Effector memory CD8-positive, alpha-beta T cell (primary cell): Measurements from ENCODE around the gene HEXIM2.

Experiments used
- ATAC-seq: fragments of 150-1000 bp; cut with Tn5 transposase; replicated peaks from 2 replicates; pipeline ENCODE4 v1.10.0; 2021; ENCODE audit warnings: mild to moderate bottlenecking, moderate library complexity
- DNase-seq, 3 experiments: peaks; one replicate each; pipeline ENCODE4 v3.0.0; 2021
- H3K27ac Mint-ChIP-seq, 2 donors: one replicate each; pipeline ENCODE4 v1.8.0; 2022; ENCODE audit warnings: mild to moderate bottlenecking in 2 of 2, mixed read lengths in 2 of 2, moderate library complexity in 2 of 2
- H3K27me3 Mint-ChIP-seq, 2 donors: one replicate each; pipeline ENCODE4 v1.8.0; 2022; ENCODE audit warnings: mixed read lengths in 2 of 2
- H3K36me3 Mint-ChIP-seq: one replicate; pipeline ENCODE4 v1.8.0; 2022; ENCODE audit warnings: mild to moderate bottlenecking, moderate library complexity, mixed read lengths; ENCODE audit not compliant: insufficient read depth
- H3K4me1 Mint-ChIP-seq, 2 donors: one replicate each; pipeline ENCODE4 v1.8.0; 2022; ENCODE audit warnings: low read depth in 2 of 2, mixed read lengths in 2 of 2
- H3K4me3 Mint-ChIP-seq, 2 donors: one replicate each; pipeline ENCODE4 v1.8.0; 2022; ENCODE audit warnings: mild to moderate bottlenecking in 2 of 2, mixed read lengths in 2 of 2, moderate library complexity in 2 of 2
- H3K9me3 Mint-ChIP-seq, 2 donors: one replicate each; pipeline ENCODE4 v1.8.0; 2022; ENCODE audit warnings: mixed read lengths in 2 of 2
- total RNA-seq, 9 experiments: gene quantifications; one replicate each; lab custom pipeline; 2026; lab: John Stamatoyannopoulos, UW

Gene HEXIM2
- 2.6 to 5.7 (median 4.1) reads per million in 9 experiments for total RNA-seq

DNA sequence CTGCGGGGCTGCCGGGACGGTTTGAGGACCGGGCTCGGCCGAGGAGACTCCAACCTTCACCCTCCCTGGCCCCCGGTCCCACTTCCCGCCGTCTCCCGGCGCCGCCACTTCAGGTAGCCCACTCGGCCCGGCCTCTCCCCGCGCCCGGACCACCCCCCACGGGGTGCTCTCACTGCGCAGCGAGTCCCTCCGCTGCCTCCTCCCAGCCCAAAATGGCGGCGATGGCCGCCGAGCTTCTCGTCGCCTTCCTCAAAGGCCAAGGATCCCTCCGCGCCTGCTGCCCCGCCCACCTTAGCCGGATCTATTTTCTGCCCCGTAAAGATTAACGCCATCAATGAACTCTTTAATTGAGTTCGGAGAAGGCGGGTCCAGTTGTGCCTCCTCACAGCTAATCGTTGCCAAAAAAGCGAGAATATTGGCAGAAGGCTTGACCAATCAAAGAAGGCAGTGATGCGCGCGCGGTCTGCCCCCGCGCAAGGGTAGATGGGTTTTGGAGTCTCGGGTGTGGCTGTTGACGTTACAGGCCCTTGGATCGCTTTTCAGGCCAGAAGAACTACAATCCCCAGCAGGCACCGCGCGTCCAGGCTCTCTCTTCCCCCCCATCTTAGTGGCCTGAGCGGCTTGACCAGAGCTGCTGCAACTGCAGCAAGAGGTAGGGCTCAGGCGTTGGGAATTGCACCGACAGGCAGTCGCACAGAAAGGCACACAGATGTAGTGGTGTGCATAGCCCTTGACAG lies at the start of gene HEXIM2:
Gene HEXIM2, plus strand, starts transcription at position 588 of the 737 bp plus-strand sequence. CDS start 919 bp downstream, outside the sequence.
- peak; percentile 93 for ATAC-seq
- H3K4me3 Mint-ChIP-seq: peak within 1 kb of the TSS; percentile 97 to 98
- no peaks in the 10 kb centered on the region for H3K9me3 Mint-ChIP-seq
- H3K27ac Mint-ChIP-seq: peak within 1 kb of the TSS; percentile 98 to 99
- H3K4me1 Mint-ChIP-seq: peaks cover 31 to 42% of the 10 kb centered on the region in 2 donors
- H3K27me3 Mint-ChIP-seq: no peaks in the 10 kb centered on the region
- DNase-seq: peak; percentile 99 to 100 (median 99)
- H3K36me3 Mint-ChIP-seq: peaks cover 28% of the 10 kb centered on the region

DNA sequence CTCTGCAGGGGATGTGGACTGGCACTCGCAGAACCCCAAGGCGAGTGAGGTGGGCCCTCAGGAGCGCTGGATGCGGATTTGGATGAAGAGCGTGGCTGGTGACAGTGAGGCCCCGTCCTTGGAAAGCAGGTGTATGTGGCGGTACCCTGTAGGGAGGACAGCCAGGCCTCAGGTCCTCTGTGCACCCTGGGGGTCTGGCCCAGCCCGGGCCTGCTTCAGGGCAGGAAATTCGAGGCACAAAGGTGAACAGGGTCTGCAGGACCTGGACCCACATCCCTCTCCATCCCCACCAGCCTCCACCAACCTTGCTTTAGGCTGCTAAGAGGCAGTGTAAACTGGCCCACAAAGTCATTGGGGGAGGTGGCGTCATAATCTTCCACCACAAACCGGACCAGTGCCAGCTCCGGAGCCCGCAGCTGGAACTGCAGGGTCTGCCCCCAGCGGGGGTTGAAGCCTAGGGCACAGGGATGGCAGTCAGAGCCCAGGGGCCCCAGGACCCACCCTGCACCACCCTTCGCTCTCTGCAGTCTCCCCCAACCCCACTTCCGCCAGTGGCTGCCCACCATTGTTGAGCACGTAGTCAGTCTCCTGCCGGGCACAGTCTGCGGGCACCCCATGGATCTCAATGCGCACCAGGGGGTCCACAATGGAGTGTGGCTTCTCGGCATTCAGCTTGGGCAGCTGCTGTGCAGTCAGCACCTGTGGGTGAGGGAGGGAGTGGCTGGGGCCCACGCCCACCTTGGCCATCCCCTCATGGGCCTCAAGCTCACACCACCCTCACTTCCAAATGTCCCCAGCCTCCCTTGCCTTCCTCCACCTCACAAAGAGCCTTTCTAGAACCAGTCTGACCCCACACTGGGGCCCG lies 48.9 kb upstream of the HEXIM2 start:
- Mint-ChIP-seq H3K36me3 (peaks cover 8% of the 10 kb centered on the region), H3K27me3 (peaks cover 0 to 9% of the 10 kb centered on the region in 2 donors), H3K4me1 (no peaks in the 10 kb centered on the region), H3K27ac (peak overlapping the region in 1 of 2 donors; percentile 46), H3K9me3 (no peaks in the 10 kb centered on the region), H3K4me3 (no peak overlapping the region)
- DNase-seq: no peak
- no peak for ATAC-seq

GRCh38 chr17:45113424-45113754 lies 48.3 kb upstream of the HEXIM2 start:
- Mint-ChIP-seq H3K27ac (peak overlapping the region in 1 of 2 donors; percentile 46), H3K4me3 (no peak overlapping the region), H3K9me3 (no peaks in the 10 kb centered on the region), H3K36me3 (peaks cover 4% of the 10 kb centered on the region), H3K27me3 (peaks cover 0 to 9% of the 10 kb centered on the region in 2 donors), H3K4me1 (no peaks in the 10 kb centered on the region)
- ATAC-seq: no peak
- no peak for DNase-seq

GRCh38 chr17:45114117-45114932 lies 47.4 kb upstream of the HEXIM2 start:
- peaks cover 0 to 9% of the 10 kb centered on the region in 2 donors for H3K27me3 Mint-ChIP-seq
- no peak overlapping the region for H3K27ac Mint-ChIP-seq
- no peak overlapping the region for H3K4me3 Mint-ChIP-seq
- H3K36me3 Mint-ChIP-seq: peaks cover 3% of the 10 kb centered on the region
- no peak for ATAC-seq
- no peaks in the 10 kb centered on the region for H3K4me1 Mint-ChIP-seq
- no peak for DNase-seq
- no peaks in the 10 kb centered on the region for H3K9me3 Mint-ChIP-seq

DNA sequence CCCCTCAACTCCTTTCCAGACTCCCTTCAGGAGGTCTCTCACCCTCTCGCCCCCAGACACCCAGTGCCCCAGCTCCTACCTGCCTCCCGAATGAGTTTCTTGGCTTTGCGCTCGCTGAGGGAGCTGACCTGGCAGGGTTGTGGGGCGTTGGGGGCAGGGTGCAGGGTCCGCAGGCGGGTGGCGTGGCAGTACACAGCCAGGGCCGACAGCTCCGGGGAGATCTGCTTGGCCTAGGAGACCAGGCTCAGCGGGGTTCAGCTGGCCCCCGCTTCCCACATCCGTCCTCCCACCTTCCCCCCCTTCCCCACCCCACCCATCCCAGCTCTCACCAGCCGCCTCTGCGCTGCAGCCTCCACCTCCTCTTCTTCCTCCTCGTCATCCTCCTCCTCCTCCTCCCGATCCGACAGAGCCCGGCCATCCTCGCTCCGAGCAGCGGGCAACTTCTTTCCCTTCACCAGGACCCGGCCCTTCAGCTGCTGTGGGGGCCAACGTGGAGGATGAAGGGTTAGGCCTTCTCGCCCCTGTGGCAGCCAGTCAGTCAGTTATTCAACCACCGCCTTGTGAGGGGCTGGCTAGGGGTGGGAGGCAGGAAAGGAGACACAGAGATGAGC lies 46.6 kb upstream of the HEXIM2 start:
- ATAC-seq: no peak
- Mint-ChIP-seq H3K27ac (no peak overlapping the region), H3K4me3 (no peak overlapping the region), H3K4me1 (no peaks in the 10 kb centered on the region), H3K27me3 (peaks cover 0 to 9% of the 10 kb centered on the region in 2 donors), H3K9me3 (no peaks in the 10 kb centered on the region), H3K36me3 (peaks cover 3% of the 10 kb centered on the region)
- DNase-seq: no peak

DNA sequence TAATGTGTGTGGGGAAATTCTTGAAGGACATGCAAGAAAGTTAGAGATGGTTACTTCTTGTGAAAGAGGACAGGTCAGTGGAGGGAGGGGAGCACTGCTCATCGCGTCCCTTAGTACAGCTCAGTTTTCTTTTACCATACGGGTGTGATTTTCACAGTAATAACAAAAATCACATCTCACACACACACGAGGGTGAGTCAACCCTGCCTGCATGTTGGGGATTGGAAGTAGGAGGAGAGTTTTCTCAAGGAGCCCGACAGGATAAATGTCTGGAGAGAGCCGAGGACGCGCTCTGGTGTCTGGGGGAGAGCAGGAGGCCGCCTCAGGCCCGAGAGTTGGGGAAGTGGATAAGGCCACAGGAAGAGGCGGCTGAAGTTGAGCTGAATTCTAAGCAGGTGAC lies 45.8 kb upstream of the HEXIM2 start:
- H3K36me3 Mint-ChIP-seq: peaks cover 3% of the 10 kb centered on the region
- H3K27ac Mint-ChIP-seq: peak overlapping the region in 1 of 2 donors; percentile 39
- no peaks in the 10 kb centered on the region for H3K4me1 Mint-ChIP-seq
- peaks cover 0 to 9% of the 10 kb centered on the region in 2 donors for H3K27me3 Mint-ChIP-seq
- no peak overlapping the region for H3K4me3 Mint-ChIP-seq
- ATAC-seq (no peak), DNase-seq (no peak)
- no peaks in the 10 kb centered on the region for H3K9me3 Mint-ChIP-seq

DNA sequence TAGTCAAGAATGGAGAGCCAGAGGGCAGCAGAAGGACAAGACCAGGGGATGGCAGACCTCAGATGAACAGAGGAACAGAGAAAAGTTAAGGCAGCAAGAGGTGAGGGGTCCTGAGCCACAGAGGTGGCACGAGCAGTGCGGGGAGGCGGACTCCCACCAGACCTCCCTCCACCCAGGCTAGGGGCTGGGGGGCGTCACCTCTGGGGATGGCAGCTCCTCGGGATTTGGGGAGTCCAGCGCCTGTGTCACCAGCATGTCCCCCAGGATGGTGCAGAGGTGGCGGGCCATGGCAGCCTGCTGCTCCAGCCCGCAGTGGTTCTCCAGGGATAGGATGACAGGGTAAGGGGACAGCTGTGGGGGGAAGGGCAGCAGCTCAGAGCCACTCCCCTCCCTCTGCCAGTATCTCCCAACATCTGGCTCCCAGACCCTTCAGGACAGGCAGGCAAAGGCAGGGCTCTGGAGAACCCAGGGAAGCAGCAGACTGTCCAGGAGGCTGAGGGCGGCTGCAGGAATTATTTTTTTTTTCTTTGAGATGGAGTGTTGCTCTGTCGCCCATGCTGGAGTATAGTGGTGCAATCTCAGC lies 45.1 kb upstream of the HEXIM2 start:
- H3K9me3 Mint-ChIP-seq: no peaks in the 10 kb centered on the region
- DNase-seq (no peak), ATAC-seq (no peak)
- peak overlapping the region; percentile 39 to 57 for H3K27ac Mint-ChIP-seq
- no peaks in the 10 kb centered on the region for H3K4me1 Mint-ChIP-seq
- H3K36me3 Mint-ChIP-seq: peaks cover 3% of the 10 kb centered on the region
- H3K27me3 Mint-ChIP-seq: peaks cover 0 to 14% of the 10 kb centered on the region in 2 donors
- no peak overlapping the region for H3K4me3 Mint-ChIP-seq

DNA sequence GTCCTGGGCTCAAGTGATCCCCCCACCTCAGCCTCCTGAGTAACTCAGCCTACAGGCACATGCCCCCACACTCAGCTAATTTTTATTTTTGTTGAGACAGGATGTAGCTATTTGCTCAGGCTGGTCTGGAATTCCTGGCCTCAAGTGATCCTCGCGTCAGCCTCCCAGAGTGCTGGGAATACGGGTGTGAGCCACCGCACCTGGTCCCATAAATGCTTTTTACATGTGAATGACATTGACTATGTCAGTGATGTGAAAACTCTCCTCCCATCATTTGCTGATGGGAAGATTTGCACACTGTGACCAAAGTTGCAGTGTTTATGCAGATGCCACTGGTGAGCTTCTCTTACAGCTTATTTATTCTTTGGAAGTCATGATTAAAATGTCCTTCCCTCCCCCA lies 44.3 kb upstream of the HEXIM2 start:
- Mint-ChIP-seq H3K36me3 (peaks cover 3% of the 10 kb centered on the region), H3K27ac (no peak overlapping the region), H3K27me3 (peaks cover 0 to 18% of the 10 kb centered on the region in 2 donors), H3K9me3 (no peaks in the 10 kb centered on the region), H3K4me3 (no peak overlapping the region), H3K4me1 (no peaks in the 10 kb centered on the region)
- DNase-seq (no peak), ATAC-seq (no peak)

DNA sequence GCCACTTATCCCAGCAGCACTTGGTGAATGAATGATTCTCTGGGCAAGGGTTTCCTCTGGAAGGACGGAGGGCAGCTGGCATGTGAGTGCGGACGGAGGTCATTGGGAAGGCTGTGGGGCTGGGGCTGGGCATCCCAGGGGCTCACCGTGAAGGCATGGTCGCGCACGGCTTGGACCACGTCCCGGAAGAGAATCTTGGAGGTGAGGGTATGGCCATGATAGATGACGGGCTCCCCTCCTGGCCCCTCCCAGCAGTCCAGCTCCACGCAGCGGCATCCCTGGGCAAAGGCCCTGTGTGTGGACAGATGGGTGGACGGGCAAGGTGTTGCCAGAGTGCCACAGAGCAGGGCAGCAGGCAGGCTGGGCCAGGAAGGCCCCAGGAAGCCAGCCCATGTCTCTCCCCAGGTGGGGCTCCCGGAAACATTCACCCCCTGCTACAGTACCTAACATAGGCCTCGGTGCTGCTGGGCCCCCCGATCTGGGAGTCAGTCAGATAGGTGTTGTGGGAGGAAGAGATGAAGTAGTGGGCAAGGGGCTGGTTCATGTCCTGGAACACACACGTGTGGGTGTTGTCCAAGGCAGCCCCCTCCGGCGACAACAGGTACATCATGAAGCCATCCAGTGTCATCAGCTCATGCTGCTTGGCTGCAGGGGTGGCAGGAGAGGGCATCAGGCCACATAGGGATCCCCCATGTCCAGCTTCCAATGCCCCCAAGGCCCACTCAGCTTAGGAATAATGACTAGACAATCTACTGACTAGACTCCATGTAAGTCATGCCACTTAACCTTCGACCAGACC lies 43.6 kb upstream of the HEXIM2 start:
- no peak overlapping the region for H3K4me3 Mint-ChIP-seq
- DNase-seq (no peak), ATAC-seq (no peak)
- H3K27ac Mint-ChIP-seq: no peak overlapping the region
- H3K36me3 Mint-ChIP-seq: peaks cover 3% of the 10 kb centered on the region
- no peaks in the 10 kb centered on the region for H3K9me3 Mint-ChIP-seq
- peaks cover 0 to 18% of the 10 kb centered on the region in 2 donors for H3K27me3 Mint-ChIP-seq
- H3K4me1 Mint-ChIP-seq: no peaks in the 10 kb centered on the region

- no peak overlapping the region for H3K4me3 Mint-ChIP-seq
- H3K9me3 Mint-ChIP-seq: no peaks in the 10 kb centered on the region
- H3K27me3 Mint-ChIP-seq: peaks cover 0 to 18% of the 10 kb centered on the region in 2 donors
- ATAC-seq: no peak
- no peak for DNase-seq
- H3K27ac Mint-ChIP-seq: no peak overlapping the region
- peaks cover 3% of the 10 kb centered on the region for H3K36me3 Mint-ChIP-seq
- H3K4me1 Mint-ChIP-seq: no peaks in the 10 kb centered on the region
These were observed 43.0 kb upstream of the HEXIM2 start for GRCh38 chr17:45118691-45119090.

DNA sequence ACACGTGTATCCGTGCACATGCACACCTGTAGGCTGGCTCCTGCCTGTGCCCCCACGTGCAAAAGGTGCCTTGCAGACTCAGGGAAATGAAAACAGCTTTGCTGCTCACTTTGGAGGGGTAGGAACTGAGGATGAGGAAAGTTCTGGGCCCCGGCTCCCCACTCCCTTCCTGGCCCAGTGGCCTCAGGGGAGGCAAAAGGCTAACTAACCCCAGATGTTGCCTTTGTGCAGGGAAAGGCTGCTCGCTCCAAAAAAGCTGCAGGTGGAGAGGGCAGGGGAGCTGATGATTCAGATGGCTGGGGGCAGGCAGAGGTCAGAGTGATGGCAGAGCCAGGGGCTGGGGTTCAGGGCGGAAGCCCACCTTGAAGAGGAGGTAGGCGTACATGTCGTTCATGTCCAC lies 41.7 kb upstream of the HEXIM2 start:
- peaks cover 0 to 6% of the 10 kb centered on the region in 2 donors for H3K4me1 Mint-ChIP-seq
- DNase-seq: no peak
- no peak for ATAC-seq
- H3K36me3 Mint-ChIP-seq: peaks cover 3% of the 10 kb centered on the region
- H3K27ac Mint-ChIP-seq: no peak overlapping the region
- peaks cover 0 to 18% of the 10 kb centered on the region in 2 donors for H3K27me3 Mint-ChIP-seq
- H3K4me3 Mint-ChIP-seq: no peak overlapping the region
- H3K9me3 Mint-ChIP-seq: no peaks in the 10 kb centered on the region

- H3K27ac Mint-ChIP-seq: no peak overlapping the region
- ATAC-seq (no peak), DNase-seq (no peak)
- H3K4me1 Mint-ChIP-seq: peaks cover 0 to 6% of the 10 kb centered on the region in 2 donors
- peaks cover 3% of the 10 kb centered on the region for H3K36me3 Mint-ChIP-seq
- H3K4me3 Mint-ChIP-seq: no peak overlapping the region
- H3K27me3 Mint-ChIP-seq: peaks cover 0 to 18% of the 10 kb centered on the region in 2 donors
- no peaks in the 10 kb centered on the region for H3K9me3 Mint-ChIP-seq
These were observed 41.1 kb upstream of the HEXIM2 start for GRCh38 chr17:45120558-45120957.
